ENCODE data around the gene RASL11B.

Gene RASL11B

GRCh38 chr4:52876069-52876468, 14.0 kb downstream of the RASL11B start:
- Histone ChIP-seq H3K27ac (no peak overlapping the region), H3K27me3 (no peaks in the 10 kb centered on the region), H3K36me3 (no peaks in the 10 kb centered on the region), H3K4me3 (ENCODE audit: low read depth in 1 of 2, low read length in 1 of 2) (no peak overlapping the region), H3K4me1 (ENCODE audit: control insufficient read depth in 1 of 2, insufficient read depth in 1 of 2, low read depth in 1 of 2, low read length in 1 of 2) (no peaks in the 10 kb centered on the region), H3K9me3 (no peaks in the 10 kb centered on the region)
- TF ChIP-seq CTCF (IDR thresholded peaks at IDR 0.05), result no peak

- no peak for TF ChIP-seq CTCF (IDR thresholded peaks at IDR 0.05)
- Histone ChIP-seq H3K27me3 (no peaks in the 10 kb centered on the region), H3K9me3 (no peaks in the 10 kb centered on the region), H3K4me1 (ENCODE audit: control insufficient read depth in 1 of 2, insufficient read depth in 1 of 2, low read depth in 1 of 2, low read length in 1 of 2) (no peaks in the 10 kb centered on the region), H3K36me3 (no peaks in the 10 kb centered on the region), H3K4me3 (ENCODE audit: low read depth in 1 of 2, low read length in 1 of 2) (no peak overlapping the region), H3K27ac (no peak overlapping the region)
Measured at GRCh38 chr4:52877036-52877435, 14.9 kb downstream of the RASL11B start.

GRCh38 chr4:52877694-52878093, 15.6 kb downstream of the RASL11B start:
- no peaks in the 10 kb centered on the region for H3K27me3 ChIP-seq
- no peaks in the 10 kb centered on the region for H3K9me3 ChIP-seq
- H3K4me3 ChIP-seq (ENCODE audit: low read depth in 1 of 2, low read length in 1 of 2), result no peak overlapping the region
- H3K27ac ChIP-seq, result no peak overlapping the region
- TF ChIP-seq CTCF (IDR thresholded peaks at IDR 0.05), result no peak
- no peaks in the 10 kb centered on the region for H3K36me3 ChIP-seq
- no peaks in the 10 kb centered on the region for H3K4me1 ChIP-seq (ENCODE audit: control insufficient read depth in 1 of 2, insufficient read depth in 1 of 2, low read depth in 1 of 2, low read length in 1 of 2)

- Histone ChIP-seq H3K36me3 (no peaks in the 10 kb centered on the region), H3K9me3 (no peaks in the 10 kb centered on the region), H3K4me3 (ENCODE audit: low read depth in 1 of 2, low read length in 1 of 2) (no peak overlapping the region), H3K27ac (no peak overlapping the region), H3K4me1 (ENCODE audit: control insufficient read depth in 1 of 2, insufficient read depth in 1 of 2, low read depth in 1 of 2, low read length in 1 of 2) (no peaks in the 10 kb centered on the region), H3K27me3 (no peaks in the 10 kb centered on the region)
- no peak for TF ChIP-seq CTCF (IDR thresholded peaks at IDR 0.05)
Measured at GRCh38 chr4:52879471-52879870, 17.4 kb downstream of the RASL11B start.

GRCh38 chr4:52880994-52881393, 18.9 kb downstream of the RASL11B start:
- no peaks in the 10 kb centered on the region for H3K4me1 ChIP-seq (ENCODE audit: control insufficient read depth in 1 of 2, insufficient read depth in 1 of 2, low read depth in 1 of 2, low read length in 1 of 2)
- H3K36me3 ChIP-seq, result no peaks in the 10 kb centered on the region
- H3K27ac ChIP-seq, result no peak overlapping the region
- no peak for TF ChIP-seq CTCF (IDR thresholded peaks at IDR 0.05)
- no peaks in the 10 kb centered on the region for H3K9me3 ChIP-seq
- H3K4me3 ChIP-seq (ENCODE audit: low read depth in 1 of 2, low read length in 1 of 2), result no peak overlapping the region
- no peaks in the 10 kb centered on the region for H3K27me3 ChIP-seq

GRCh38 chr4:52883183-52883621, 21.1 kb downstream of the RASL11B start:
- TF ChIP-seq CTCF (IDR thresholded peaks at IDR 0.05), result no peak
- Histone ChIP-seq H3K4me3 (ENCODE audit: low read depth in 1 of 2, low read length in 1 of 2) (no peak overlapping the region), H3K4me1 (ENCODE audit: control insufficient read depth in 1 of 2, insufficient read depth in 1 of 2, low read depth in 1 of 2, low read length in 1 of 2) (no peaks in the 10 kb centered on the region), H3K9me3 (peaks cover 3% of the 10 kb centered on the region), H3K36me3 (no peaks in the 10 kb centered on the region), H3K27me3 (no peaks in the 10 kb centered on the region), H3K27ac (no peak overlapping the region)

Measured in neutrophil (primary cell).